GM21576 (cell line): ENCODE measurements around the gene DIAPH3.

ENCODE experiments used
- ATAC-seq: cut with Tn5 transposase; IDR thresholded peaks from one replicate; pipeline ENCODE4 v1.9.1; 2021; ENCODE audit warnings: mild to moderate bottlenecking, moderate library complexity; ENCODE audit not compliant: unreplicated experiment

The DIAPH3 gene

DNA sequence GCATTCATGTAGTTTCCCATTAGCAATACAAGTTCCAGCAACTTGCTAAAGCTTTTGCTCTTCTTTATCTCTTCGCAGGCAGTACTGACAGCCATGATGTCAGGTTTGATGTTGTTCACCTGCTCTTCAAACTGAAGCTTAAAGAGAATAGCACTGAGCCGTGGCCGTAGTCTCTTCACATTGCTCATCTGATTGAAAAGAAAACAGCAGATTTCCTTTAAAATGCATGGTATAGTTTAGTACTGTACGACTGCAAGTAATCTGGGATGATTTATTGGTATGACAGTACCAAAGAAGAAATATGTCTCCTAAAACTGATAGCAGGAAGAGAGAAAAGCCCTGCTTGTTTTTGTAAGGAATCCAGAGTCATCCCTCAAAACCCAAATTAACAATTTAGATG is 284.4 kb downstream of the DIAPH3 start:
- no peak for ATAC-seq

- ATAC-seq, result no peak
Measured at GRCh38 chr13:59877933-59878332, 285.8 kb downstream of the DIAPH3 start.

DNA sequence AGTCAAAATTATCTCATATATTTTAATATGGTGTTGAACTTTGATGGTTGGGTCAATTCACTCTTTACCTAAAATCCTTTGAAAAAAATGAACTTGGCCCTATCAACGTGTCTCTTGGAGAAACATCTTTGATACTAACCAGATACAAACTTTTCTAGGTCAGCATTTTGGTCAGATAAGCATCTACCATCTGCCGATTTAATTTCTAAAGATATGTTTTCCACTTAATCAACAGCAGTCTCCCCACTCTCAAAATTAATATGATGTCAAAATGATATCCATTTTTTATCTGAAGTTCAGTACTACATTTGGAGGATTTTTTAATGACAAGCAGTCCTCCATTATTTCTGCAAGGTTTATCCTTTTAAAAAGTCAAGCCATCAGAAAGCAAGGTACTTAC is 288.8 kb downstream of the DIAPH3 start:
- no peak for ATAC-seq

- no peak for ATAC-seq
Measured at GRCh38 chr13:59873856-59874255, 289.9 kb downstream of the DIAPH3 start.

DNA sequence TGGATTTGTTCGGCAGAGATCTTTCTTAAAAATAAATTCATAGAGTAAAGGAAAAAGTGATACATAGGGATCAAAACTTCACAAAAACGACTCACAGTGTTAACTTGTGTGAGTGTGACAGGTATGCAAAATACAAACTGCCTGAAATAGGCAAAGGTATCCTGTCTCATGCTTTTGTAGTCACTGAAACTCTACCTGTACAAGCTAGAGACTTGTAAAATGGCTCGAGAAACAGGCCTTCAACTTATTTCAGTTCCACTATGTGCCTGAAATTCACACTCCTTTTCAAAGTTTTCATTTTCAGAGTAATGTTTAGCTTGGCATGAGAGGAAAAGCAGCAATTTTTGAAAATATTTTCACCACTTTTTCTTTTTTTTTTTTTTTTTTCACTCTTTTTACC is 290.4 kb downstream of the DIAPH3 start:
- no peak for ATAC-seq

GRCh38 chr13:59867867-59868266 is 295.9 kb downstream of the DIAPH3 start:
- no peak for ATAC-seq

- ATAC-seq, result no peak
Measured at GRCh38 chr13:59865398-59865797, 298.3 kb downstream of the DIAPH3 start.

DNA sequence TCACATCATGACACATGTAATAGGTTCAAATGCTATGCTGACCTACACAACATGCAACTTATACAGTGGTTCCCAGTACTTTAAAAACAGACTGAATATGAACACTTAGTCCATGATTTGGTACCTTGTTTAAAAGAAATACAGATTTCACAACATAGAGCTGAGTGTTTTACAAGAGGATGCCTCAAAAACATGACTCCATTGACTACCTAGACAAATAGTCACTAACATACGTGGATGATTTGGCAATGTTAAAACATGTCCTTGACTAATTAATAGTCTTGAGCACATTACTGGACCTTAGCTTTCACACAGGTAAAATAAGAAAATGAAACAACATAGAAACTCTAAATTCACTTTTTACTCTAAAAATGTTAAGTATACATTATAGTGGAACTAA is 300.1 kb downstream of the DIAPH3 start:
- ATAC-seq, result no peak

GRCh38 chr13:59861676-59862075 is 302.1 kb downstream of the DIAPH3 start:
- no peak for ATAC-seq

DNA sequence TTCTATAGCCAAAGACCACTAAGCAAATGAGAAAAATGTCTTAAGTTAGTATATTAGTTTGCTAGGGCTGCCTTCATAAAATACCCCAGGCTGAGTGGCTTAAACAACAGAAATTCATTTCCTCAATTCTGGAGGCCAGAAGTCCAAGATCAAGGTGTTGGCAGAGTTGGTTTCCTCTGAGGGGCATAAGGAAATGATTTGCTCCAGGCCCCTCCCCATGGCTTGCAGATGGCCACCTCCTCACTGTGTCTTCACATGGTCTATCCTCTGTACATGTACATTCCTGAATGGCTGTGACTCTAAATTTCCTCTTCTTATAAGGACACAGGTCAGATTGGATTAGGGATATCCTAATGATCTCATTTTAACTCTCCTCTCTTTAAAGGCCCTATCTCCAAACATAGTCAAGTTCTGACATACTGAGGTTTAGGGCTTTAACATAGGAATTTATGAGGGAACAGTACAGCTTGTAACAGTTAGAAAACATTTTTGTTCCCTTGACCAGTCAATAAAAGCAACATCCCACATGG is 307.4 kb downstream of the DIAPH3 start:
- ATAC-seq, result no peak

DNA sequence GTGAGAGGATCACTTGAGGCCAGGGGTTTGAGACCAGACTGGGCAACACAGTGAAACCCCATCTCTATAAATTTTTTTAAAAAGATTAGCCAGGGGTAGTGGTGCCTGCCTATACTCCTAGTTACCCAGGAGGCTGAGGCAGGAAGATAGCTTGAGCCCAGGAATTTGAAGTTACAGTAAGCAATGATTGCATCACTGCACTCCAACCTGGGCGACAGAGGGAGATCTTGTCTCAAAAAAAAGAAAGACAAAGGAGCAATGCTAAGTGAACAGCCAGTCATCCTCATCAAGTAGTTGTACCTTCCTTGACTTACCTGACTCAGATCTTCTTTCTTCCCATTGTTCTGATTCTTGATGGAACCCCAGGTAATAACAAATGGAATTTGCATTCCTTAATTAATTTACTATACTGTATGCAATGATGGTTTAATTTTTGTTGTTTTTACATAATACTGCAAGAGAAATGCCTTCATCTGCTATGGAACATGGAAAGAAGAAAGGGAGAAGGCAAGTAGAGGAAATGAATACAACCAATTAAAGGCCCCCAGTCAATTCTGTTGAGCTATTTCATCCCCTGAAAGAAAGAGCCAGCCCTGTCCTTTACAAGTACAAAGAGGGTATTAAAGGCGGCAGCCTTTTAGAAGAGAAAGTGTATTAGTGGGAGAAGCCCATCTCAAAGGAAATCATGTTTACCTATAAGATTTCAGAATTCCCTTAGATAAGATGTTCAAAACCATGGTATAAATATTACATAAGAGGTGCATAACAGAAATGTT is 316.7 kb downstream of the DIAPH3 start:
- no peak for ATAC-seq

DNA sequence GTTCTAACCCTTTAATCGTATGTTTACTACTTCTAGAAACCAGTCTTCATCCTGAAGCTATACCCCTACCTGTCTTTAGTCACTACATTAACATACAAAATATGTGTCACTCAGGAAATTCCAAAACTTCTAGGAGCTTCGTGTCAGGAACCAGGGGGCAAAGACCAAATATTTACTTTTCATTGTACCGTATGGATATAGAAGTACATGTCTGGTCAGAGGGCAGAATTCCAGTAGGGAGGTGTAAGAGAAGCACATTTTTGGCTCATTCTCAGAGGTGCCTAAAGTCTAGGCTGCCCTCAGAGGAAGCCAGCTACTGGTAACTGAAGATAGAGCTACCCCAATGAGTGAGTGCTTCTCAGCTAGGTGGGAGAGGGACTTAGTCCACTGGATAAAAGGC is 320.7 kb downstream of the DIAPH3 start:
- no peak for ATAC-seq

DNA sequence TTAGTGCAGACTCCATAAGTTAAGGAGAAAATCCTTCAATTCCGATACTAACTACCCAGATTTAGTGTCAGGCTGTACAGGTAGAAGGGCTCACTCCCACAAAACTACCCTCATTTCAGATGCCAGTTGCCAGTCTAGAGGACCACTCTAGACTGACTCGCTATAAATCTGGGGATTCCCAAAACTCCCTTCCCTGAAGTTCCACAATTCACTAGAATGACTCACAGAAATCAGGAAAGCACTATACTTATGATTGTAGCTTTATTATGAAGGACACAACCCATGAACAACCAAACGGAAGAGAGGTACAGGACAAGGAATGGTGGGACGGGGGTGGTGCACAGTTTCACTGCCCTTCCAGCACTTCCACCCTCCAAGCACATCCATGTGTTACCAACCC is 321.2 kb downstream of the DIAPH3 start:
- no peak for ATAC-seq

- no peak for ATAC-seq
Measured at GRCh38 chr13:59839186-59839585, 324.5 kb downstream of the DIAPH3 start.

- ATAC-seq, result no peak
Measured at GRCh38 chr13:59837101-59837500, 326.6 kb downstream of the DIAPH3 start.

DNA sequence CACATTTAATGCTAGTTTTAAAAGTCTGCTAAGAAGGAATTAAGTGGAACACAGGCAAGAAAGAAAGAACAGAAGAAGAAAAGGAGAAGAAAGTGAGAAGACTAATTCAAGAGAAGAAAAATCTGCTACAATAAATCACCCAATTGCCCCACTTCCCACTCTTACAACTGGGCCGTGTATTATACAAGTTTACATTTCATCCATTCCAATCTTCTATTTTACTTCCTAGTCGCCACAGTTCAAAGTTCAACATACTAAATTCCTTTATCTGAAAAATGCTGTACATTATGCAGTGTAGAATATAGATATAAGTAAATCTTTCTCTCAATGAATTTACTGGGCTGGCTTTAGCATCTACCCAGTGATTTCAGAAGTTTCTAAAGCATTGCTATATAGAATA is 328.2 kb downstream of the DIAPH3 start:
- no peak for ATAC-seq

- no peak for ATAC-seq
Measured at GRCh38 chr13:59834801-59835200, 328.9 kb downstream of the DIAPH3 start.

- no peak for ATAC-seq
Measured at GRCh38 chr13:59829690-59830089, 334.0 kb downstream of the DIAPH3 start.

GRCh38 chr13:59823486-59823885 is 340.2 kb downstream of the DIAPH3 start:
- ATAC-seq, result no peak

- no peak for ATAC-seq
Measured at GRCh38 chr13:59809564-59809963, 354.2 kb downstream of the DIAPH3 start.

GRCh38 chr13:59806801-59807200 is 356.9 kb downstream of the DIAPH3 start:
- no peak for ATAC-seq

- no peak for ATAC-seq
Measured at GRCh38 chr13:59801107-59801880, 362.4 kb downstream of the DIAPH3 start.
